Progenitor cell of endocrine pancreas (in vitro differentiated cells): ENCODE data around the gene KIF18B. TPM values are rescaled to one million over a fixed set of nuclear protein-coding genes. Genes with fewer than 3 reads are reported as not detected.

Experiments
- DNase-seq: peaks from one replicate; pipeline ENCODE4 v3.0.0; 2021; ENCODE audit warnings: low spot score; ENCODE audit not compliant: unreplicated experiment
- H3K27ac Mint-ChIP-seq: 2 replicates; pipeline ENCODE4 v1.8.0; 2021; ENCODE audit warnings: mild to moderate bottlenecking, moderate library complexity, mixed read lengths
- H3K27me3 Mint-ChIP-seq: 2 replicates; pipeline ENCODE4 v1.8.0; 2021; ENCODE audit warnings: mixed read lengths
- H3K36me3 Mint-ChIP-seq: 2 replicates; pipeline ENCODE4 v1.8.0; 2022; ENCODE audit warnings: mixed read lengths; ENCODE audit not compliant: insufficient read depth
- H3K4me1 Mint-ChIP-seq: 2 replicates; pipeline ENCODE4 v1.8.0; 2021; ENCODE audit warnings: low read depth, mixed read lengths
- H3K4me3 Mint-ChIP-seq: 2 replicates; pipeline ENCODE4 v1.8.0; 2021; ENCODE audit warnings: low read depth, mild to moderate bottlenecking, moderate library complexity, mixed read lengths
- H3K9me3 Mint-ChIP-seq: 2 replicates; pipeline ENCODE4 v1.8.0; 2021; ENCODE audit warnings: low read depth, mixed read lengths
- CTCF ChIP-seq: fragments of 200-600 bp; sonication (generic); IDR thresholded peaks from one replicate; pipeline ENCODE4 v1.5.0; 2021; ENCODE audit warnings: antibody characterized with exemption, mild to moderate bottlenecking; ENCODE audit not compliant: unreplicated experiment
- total RNA-seq: library from RNA; stranded (reverse); gene quantifications from 2 replicates; pipeline ENCODE4 v1.2.1, GENCODE V29; 2021

The KIF18B gene
- total RNA-seq, 1 donor from 2014 or later: 27.7 TPM

- Mint-ChIP-seq H3K4me1 (no peaks in the 10 kb centered on the region), H3K27ac (no peak overlapping the region), H3K9me3 (no peaks in the 10 kb centered on the region), H3K36me3 (no peaks in the 10 kb centered on the region), H3K27me3 (peaks cover 39% of the 10 kb centered on the region), H3K4me3 (no peak overlapping the region)
- DNase-seq: no peak
- no peak for TF ChIP-seq CTCF
These were observed 13.1 kb upstream of the KIF18B start for GRCh38 chr17:44960691-44961090.

GRCh38 chr17:44959821-44960531 lies 12.4 kb upstream of the KIF18B start:
- Mint-ChIP-seq H3K4me3 (no peak overlapping the region), H3K27me3 (peaks cover 35% of the 10 kb centered on the region), H3K27ac (no peak overlapping the region), H3K4me1 (no peaks in the 10 kb centered on the region), H3K9me3 (no peaks in the 10 kb centered on the region), H3K36me3 (no peaks in the 10 kb centered on the region)
- TF ChIP-seq CTCF: no peak
- DNase-seq: no peak

GRCh38 chr17:44956998-44957981 lies 9.7 kb upstream of the KIF18B start:
- Mint-ChIP-seq H3K36me3 (no peaks in the 10 kb centered on the region), H3K9me3 (no peaks in the 10 kb centered on the region), H3K4me3 (no peak overlapping the region), H3K27me3 (peaks cover 22% of the 10 kb centered on the region), H3K4me1 (no peaks in the 10 kb centered on the region), H3K27ac (no peak overlapping the region)
- no peak for DNase-seq
- TF ChIP-seq CTCF: no peak

- no peaks in the 10 kb centered on the region for H3K36me3 Mint-ChIP-seq
- no peaks in the 10 kb centered on the region for H3K9me3 Mint-ChIP-seq
- no peak overlapping the region for H3K27ac Mint-ChIP-seq
- TF ChIP-seq CTCF: no peak
- no peaks in the 10 kb centered on the region for H3K4me1 Mint-ChIP-seq
- no peak for DNase-seq
- H3K4me3 Mint-ChIP-seq: no peak overlapping the region
- H3K27me3 Mint-ChIP-seq: peaks cover 26% of the 10 kb centered on the region
These were observed 8.3 kb upstream of the KIF18B start for GRCh38 chr17:44955674-44956425.
